Activated T-cell treated with anti-CD3 and anti-CD28 coated beads for 4 hours (primary cell): ENCODE measurements around the gene SMR3A.

Source experiments
- DNase-seq: peaks from one replicate; pipeline ENCODE4 v3.0.0-alpha.2; 2020

The SMR3A gene

DNA sequence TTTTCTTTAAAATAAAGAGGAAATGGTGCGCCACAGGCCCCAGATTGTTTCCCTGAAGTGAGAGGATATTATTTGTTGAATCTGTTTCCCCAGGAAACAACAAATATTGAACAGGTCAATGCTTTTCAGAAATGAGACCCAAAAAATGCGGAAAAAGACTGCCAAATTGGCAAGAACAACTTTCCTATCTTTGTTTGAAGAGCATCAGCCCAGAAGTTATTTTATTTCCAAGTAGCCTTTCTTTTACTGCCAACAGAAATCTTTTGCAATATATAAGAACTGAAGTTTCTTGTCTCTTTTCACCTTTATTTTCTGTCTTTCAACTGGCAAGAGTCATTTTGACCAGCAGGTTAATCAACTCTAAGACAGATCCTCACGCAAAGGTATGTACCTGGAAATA lies at the start of gene SMR3A:
Gene SMR3A (plus strand): TSS at position 301 of the 400 bp plus-strand sequence. CDS start 1,356 bp downstream, outside the sequence.
- no peak for DNase-seq

DNA sequence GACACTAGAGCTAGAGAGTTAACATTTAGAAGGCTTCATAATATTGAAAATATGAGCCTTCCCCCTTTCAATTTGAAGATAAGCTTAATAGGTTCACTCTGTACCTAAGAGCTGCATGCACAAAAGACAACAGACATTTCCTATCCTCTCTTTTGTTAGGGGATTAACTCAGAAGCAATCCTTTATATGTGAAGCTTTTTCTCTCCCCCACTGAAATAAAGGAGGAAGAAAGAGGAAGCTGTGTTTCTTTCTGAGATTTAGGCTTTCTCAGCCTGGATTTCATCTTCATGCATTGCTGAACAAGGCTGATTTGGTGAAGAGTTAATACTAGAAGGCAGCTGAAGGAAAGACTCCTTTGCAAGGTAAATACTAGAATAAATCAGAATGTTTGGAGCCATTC lies 46.8 kb upstream of the SMR3A start:
- no peak for DNase-seq

DNA sequence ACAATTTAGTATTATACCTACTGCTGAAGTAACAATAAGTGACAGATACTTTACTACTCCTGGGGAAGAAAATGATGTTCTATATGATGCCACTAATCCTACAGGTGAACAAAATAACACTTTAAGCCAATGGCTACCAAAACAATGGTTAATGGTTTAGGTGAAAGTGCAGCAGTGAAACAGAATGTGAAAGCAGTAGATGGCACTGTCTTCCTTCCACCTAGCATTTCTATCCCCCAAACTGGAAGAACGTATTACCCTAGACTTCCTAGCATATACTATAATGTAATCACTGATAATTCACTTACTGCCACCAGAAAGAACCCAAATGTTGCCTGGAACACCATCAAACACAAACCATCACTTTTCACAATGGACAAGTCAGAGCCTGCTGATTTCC lies 44.6 kb upstream of the SMR3A start:
- no peak for DNase-seq

DNA sequence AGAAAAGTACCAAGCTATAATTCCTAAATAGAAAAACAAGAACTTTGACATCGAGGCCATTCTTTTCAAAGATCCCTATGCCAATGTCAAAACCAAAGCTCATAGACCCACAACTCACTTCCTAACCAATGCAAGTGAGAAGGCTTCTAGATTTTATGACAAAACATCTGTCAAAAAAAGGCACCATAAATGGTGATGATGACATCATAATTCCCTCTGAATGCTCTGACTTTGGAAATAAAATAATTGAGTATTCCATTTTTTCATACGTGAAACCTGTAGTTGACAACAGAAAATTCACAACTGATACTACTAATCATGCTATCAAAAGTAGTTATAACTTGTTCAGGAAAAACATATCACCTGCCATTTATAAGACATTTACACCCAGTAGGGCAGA lies 34.5 kb upstream of the SMR3A start:
- no peak for DNase-seq

DNA sequence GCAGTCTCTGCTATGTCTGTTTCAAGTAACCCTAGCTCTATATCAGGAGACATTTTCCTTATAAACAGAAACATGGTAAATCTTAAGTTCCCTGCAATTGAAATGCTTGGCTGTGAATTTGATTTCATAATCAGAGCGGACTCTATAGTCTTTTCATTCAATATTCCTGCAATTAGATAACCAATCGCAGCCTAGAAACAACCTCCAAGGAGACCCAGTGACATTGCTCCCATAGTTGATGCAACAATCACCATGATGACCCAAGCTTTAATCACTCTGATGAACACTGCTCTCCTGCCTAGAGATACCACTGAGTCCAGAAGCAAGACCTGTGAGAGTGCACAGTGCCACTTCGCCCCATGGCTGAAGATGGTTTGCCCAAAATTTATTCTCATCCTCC lies 25.9 kb upstream of the SMR3A start, which contains the start of gene CABS1:
Gene CABS1 (plus strand): TSS at position 301 of the 400 bp plus-strand sequence. CDS start 59 bp downstream, at position 360.
- no peak for DNase-seq

DNA sequence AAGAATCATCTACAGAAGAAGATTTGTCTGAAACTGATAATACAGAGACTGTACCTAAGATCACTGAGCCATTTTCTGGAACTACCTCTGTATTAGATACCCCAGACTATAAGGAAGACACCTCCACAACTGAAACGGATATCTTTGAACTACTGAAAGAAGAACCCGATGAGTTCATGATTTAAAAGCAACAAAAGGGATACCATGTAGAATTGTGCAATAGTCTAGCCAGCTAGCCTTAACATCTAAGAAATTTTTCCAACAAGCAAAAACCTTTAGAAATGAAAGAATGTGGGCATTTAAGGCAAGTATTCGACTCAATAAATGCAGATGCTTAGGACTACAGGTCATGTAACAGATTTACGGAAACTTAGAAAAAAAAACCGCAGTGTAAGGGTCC lies 24.5 kb upstream of the SMR3A start:
- no peak for DNase-seq

DNA sequence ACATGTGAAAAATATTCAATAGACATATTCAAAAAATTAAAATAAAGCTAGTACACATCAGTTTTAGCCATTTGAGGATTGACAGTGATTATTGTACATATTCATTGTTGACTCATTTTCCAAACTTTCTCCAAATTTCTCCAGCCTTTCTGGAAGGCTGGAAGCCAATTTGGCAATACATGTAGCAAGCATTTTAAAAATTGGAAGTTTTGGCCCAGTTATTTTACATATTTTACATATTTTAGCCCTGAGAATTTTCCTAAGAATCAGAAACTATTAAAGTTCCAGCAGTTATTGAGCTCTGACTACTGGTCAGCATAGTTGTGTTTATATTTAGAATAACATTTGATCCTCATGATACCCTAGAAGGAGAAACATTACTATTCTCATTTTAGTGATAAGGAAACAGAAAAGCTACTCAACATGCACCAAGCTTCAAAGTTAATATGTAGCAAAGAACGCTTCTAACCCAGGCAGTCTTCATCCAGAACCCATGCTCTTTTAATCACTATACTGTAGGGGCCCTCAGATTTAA lies 22.6 kb upstream of the SMR3A start:
- DNase-seq: no peak

DNA sequence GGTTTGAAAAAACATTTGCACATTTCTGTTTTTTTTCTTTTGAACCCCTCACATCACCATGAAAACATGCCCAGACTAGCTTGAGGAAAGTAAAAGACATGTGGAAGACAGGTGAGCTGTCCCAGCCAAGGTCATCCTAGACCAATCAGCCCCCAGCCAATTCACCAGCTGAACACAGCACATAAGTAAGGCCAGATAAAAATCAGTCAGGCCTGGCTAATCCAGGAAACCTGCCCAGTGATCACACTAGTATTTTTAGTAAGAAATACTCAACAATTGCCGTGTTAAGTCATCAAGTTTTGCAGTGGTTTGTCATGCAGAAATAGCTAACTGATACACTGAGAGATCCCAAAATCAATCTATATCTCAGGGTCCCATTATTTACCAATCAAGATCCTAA lies 4.4 kb upstream of the SMR3A start:
- DNase-seq: no peak

DNA sequence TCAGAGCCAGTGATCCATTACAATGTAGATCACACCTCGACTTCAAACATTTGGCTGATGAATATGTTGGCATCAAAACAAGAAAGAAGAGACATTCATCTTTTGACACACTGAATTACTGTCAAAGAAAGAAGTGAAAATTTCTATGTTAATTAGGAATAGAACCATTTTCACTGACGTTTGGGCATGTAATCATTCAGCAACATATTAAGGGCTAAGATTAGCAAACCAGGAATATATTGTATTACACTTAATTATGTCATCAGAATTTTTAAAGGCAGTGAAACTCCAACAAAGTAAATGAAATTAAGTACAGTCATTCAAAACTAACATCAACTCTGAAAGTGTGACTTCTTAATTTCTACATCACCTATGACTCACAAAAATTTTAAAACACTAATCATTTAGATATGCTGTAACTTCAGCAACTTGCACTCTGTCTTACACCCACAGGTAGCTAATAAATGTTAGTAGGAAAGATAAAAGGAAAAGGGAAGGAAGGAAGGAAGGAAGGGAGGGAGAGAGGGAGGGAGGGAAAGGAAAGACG lies 1.4 kb upstream of the SMR3A start:
- no peak for DNase-seq

DNA sequence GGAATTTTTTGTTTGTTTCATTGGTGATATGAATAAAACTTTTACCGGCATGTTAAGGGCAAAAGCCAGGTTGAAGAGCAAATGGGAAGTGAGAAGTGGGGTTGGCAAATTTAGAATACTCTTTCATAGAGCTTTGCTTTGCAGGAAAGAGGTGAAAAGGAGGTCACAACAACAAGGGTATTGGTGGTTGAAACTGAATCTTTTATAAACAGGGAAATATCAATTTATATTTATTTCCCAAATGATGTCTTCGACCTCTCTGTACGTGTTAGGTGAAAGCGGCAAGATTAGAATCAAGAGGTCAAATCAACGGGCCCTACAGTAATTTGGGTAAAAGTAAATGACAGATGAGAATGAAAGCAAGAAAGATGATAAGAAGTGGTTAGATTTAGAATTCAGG lies 3.4 kb downstream of the SMR3A start:
- DNase-seq: no peak

DNA sequence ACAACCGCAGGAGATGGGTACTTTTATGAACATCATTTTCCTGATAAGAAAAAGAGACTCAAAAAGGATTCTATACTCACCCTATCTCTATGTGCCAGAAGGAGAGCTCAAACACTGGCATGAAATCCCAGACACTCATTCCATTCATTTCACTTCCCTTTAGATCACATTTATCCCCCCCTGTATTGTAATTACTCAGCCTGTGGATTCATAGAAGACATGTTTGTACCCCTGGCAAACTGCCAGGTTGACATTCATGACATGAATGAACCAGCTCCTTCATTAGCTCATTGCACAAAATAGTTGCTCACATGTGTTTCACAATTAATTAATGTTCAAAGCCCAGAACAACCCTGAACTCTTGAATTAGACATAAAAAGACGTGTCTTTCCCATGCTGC lies 4.9 kb downstream of the SMR3A start:
- DNase-seq: no peak

DNA sequence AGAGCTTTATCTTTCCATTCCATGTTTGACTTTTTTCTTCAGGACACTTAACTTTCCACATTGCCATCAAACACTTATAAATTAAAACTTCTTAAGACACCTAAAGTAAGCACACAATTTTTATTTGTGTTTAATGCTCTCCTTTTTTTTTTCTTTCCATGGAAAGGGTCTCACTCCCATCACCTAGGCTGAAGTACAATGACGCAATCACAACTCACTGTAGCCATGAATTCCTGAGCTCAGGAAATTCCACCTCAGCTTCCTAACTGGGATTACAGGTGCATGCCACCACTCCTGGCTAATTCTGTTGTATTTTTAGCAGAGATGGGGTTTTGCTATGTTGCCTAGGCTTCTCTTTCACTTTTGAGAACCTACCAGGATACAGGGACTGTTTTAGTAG lies 7.3 kb downstream of the SMR3A start:
- DNase-seq: no peak

DNA sequence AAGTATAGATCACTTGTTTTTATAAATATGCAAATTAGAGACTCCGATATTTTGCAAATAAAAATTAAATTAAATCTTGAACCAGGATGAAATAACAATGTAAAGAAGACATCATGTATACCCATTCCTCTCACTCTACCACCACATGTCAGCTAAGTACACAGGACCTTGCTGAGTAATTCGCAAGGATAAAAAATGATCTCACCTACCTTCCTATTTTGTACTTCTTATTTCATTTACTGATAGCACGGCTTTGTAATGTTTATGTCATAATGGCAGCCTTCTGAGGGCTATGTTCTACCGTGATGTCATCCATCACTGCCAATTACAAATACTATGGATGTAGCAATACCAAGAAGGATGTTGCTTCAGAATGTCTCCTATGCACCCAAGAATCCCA lies 11.4 kb downstream of the SMR3A start:
- DNase-seq: no peak

DNA sequence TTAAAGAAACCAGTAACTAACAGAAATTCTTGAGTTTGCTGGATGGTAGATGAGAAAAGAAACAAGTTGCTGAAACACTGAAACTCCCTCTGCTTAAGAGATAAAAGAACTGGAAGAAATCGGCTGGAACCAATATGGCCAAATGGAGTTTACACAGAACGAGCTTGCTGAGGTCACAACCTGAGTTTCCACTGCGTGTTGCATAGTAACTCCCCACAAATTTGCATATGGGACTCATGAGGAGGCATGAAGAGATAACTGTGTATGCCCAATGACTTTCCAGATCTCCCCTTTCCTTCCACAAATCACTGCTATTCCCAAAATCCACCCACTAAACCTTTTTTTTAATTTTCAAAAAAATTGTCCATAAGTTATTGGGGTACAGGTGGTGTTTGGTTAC lies 12.2 kb downstream of the SMR3A start:
- no peak for DNase-seq

DNA sequence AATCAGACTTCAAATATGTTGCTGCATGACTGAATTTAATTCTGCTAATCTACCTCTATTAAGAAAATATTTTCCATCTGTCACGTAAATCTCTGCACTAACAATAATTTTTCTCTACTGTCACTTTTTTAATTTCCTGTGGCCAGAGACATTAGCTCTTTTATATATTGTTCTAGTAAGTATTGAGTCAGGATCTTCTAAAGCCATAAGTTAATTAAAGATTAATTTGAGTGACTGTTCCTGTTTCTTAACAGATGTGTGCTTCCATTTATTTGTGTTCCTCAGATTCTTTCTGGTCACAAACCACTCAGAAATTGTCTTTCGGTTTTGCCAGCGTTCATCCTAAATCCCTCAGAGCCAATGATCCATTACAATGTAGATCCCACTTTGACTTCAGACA lies 20.0 kb downstream of the SMR3A start:
- no peak for DNase-seq

DNA sequence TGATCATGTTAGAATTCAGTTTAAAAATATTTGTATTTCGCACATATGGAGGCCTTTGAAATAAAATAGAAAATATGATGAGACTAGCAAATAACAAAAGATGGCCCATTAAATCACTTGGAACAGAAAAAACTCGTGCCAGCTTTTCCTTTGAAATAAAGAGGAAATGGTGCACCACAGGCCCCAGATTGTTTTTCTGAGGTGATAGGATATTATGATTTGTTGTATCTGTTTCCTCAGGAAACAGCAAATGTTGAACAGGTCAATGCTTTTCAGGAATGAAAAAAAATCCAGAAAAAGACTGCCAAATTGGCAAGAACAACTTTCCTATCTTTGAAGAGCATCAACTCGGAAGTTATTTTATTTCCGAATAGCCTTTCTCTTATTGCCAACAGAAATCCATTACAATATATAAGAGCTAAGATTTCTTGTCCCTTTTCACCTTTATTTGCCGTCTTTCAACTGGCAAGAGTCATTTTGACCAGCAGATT lies 22.2 kb downstream of the SMR3A start, which contains the start of gene SMR3B:
Gene SMR3B (plus strand): TSS at position 441 of the 491 bp plus-strand sequence. CDS start 1,380 bp downstream, outside the sequence.
- DNase-seq: no peak

DNA sequence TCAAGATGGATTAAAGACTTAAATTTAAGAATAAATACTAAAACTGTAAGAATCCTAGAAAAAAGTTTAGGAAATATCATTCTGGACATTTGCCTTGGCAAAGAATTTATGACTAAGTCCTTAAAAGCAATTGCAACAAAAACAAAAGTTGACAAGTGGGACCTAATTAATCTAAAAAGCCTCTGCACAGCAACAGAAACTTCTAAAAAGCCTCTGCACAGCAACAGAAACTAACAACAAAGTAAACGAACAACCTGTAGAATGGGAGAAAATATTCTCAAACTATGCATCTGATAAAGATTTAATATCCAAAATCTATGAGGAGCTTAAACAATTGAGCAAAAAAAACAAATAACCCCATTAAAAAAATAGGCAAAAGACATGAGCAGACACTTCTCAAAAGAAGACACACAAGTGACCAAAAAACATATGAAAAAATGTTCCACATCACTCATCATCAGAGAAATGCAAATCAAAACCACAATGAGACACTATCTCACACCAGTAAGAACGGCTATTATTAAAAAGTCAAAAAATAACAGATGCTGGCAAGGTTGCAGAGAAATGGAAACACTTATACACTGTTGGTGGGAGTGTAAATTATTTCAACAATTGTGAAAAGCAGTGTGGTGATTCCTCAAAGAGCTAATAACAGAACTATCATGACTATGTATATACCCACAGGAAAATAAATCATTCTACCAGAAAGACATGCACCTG lies 31.7 kb downstream of the SMR3A start:
- DNase-seq: no peak

DNA sequence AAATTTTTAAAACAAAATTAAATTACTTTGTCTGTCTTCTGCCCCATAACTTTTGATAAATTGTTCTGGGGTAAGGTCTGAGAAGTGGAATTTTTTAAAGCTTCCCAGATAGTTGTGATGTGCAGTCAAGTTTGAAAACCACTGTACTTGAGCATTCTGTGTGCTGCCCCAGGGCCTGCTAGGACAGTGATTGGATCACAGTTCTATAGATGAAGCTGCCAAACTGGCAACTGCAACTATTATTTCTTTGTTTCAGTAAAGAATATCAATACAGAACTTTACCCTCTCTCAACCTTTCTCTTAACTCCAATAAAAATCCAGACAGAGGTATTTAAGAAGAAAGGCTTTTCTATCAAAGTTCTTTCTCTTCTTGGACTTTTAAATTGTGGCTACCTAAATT lies 37.0 kb downstream of the SMR3A start, which contains the start of gene OPRPN:
Gene OPRPN (plus strand): TSS at position 361 of the 400 bp plus-strand sequence. CDS start 1,346 bp downstream, outside the sequence.
- no peak for DNase-seq

DNA sequence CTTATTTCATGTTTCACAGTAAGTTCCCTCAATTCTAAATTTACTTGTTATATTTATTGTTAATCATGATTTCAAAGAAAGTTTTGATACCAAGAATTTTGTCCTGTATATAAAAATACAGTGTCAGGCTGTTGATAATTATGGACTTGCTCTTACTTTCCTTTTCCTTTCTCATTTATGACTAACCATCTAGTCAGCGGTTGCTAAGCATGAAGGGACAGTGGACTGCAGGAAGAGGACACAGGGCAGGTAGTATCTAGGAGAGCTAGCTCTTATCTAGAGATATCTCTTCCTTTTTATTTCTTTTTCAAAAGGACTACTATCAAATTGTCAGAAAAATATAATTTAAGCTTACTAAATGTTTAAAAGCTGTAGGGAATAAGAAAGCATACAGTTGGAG lies 38.8 kb downstream of the SMR3A start:
- DNase-seq: no peak

DNA sequence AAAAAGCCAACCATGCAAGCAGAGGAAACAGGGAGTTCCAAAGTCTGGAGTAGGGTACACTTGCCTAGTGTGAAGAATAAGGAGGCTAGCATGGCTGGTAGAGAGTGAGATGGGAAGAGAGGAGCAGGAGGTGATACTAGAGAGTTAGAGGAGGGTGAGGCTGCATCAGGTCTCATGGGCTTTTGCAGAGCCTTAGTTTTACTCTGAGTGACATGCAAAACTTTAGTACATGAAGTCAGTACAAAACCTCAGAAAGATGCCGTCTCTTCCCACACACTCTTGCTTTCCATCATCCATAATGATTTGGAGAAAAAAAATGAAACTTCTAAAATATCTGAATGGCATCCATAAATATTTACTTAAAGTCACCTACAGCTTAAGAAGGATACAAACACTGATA lies 42.2 kb downstream of the SMR3A start:
- DNase-seq: no peak

DNA sequence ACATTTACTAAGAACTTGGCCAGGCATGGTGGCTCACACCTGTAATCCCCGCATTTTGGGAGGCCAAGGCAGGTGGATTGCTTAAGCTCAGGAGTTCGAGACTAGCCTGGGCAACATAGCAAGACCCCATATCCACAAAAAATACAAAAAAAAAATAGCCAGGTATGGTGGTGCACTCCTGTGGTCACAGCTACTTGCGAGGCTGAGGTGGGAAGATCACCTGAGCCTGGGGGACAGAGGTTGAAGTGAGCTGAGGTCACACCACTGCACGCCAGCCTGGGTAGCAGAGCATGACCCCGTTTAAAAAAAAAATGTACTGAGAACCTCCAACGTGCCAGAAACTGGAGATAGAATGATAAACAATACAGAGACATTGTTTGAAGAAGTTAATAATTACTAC lies 45.2 kb downstream of the SMR3A start:
- no peak for DNase-seq
